Ishikawa (cell line): ENCODE results near the gene UST.

Source experiments
- CEBPB ChIP-seq: IDR thresholded peaks from 2 replicates; pipeline ENCODE4 v1.6.1; 2012
- CREB1 ChIP-seq: IDR thresholded peaks from 2 replicates; pipeline ENCODE4 v1.6.1; 2012; ENCODE audit warnings: low read depth
- EGR1 ChIP-seq: IDR thresholded peaks from 2 replicates; pipeline ENCODE4 v1.6.1; 2012
- EP300 ChIP-seq: IDR thresholded peaks from 2 replicates; pipeline ENCODE4 v1.6.1; 2012; ENCODE audit warnings: borderline replicate concordance
- FOXM1 ChIP-seq: IDR thresholded peaks from 2 replicates; pipeline ENCODE4 v1.6.1; 2012; ENCODE audit warnings: low read depth, borderline replicate concordance
- NFIC ChIP-seq: IDR thresholded peaks from 2 replicates; pipeline ENCODE4 v1.6.1; 2012
- RAD21 ChIP-seq: IDR thresholded peaks from 2 replicates; pipeline ENCODE4 v1.6.1; 2012; ENCODE audit warnings: low read depth
- TAF1 ChIP-seq: IDR thresholded peaks from 2 replicates; pipeline ENCODE4 v1.6.1; 2012; ENCODE audit warnings: low read depth, mild to moderate bottlenecking
- TCF12 ChIP-seq: IDR thresholded peaks from 2 replicates; pipeline ENCODE4 v1.6.1; 2012; ENCODE audit warnings: low read depth
- TEAD4 ChIP-seq: IDR thresholded peaks from 2 replicates; pipeline ENCODE4 v1.6.1; 2012
- YY1 ChIP-seq: IDR thresholded peaks from 2 replicates; pipeline ENCODE4 v1.6.1; 2012; ENCODE audit warnings: low read depth
- ZBTB7A ChIP-seq: IDR thresholded peaks from 2 replicates; pipeline ENCODE4 v1.6.1; 2012; ENCODE audit warnings: low read depth
- TF ChIP-seq, protein P1 (sequence below): IDR thresholded peaks from 2 replicates; pipeline ENCODE4 v1.6.1; 2012; ENCODE audit warnings: low read depth, mild to moderate bottlenecking
- TF ChIP-seq, protein P2 (sequence below): IDR thresholded peaks from 2 replicates; pipeline ENCODE4 v1.6.1; 2012
- TF ChIP-seq, protein P3 (sequence below): IDR thresholded peaks from 2 replicates; pipeline ENCODE4 v1.6.1; 2012

The UST gene

DNA sequence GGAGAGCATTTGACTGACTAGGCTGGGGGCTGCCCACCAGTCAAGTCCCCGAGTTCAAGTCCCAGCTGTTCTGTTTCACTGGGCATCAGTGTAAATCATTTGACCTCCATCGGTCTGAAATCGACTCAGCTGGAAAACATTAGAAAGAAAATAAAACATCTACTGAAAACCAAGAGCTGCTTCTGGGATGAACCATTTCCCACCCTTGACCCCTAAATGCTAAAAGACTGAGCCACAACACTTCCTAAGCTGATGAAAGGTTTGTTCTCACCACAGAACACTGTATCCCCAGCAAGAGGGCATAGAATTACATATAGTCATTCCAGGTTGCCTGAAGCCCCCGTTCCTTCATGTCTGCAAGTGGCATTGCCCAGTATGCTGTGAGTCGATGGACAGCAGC, 333.7 kb downstream of the UST start:
- TF ChIP-seq NFIC (no peak), EGR1 (no peak), TAF1 (no peak), ZBTB7A (no peak)

DNA sequence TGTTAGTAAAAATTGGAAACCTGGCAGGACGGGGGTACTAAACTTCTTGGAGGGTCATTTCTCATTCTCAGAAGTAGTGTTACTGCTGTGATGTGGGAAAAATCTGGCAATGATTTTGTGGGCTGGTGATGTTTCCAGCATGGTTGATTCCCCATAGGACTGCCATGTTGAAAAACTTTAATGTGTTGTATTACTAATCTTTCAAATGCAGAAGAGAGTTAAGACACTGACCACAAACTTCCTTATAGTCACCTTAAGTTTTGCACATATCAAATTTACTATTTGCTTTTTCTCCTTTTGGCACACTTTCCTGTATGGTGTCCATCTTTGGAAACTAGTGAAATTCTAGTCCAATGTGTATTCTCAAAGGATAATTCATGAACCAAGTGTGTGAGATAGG, 334.5 kb downstream of the UST start:
- TF ChIP-seq RAD21, result no peak
- TF ChIP-seq EGR1, result no peak
- no peak for TF ChIP-seq YY1
- TF ChIP-seq FOXM1, result no peak
- no peak for TF ChIP-seq CREB1
- TF ChIP-seq, protein P1, sequence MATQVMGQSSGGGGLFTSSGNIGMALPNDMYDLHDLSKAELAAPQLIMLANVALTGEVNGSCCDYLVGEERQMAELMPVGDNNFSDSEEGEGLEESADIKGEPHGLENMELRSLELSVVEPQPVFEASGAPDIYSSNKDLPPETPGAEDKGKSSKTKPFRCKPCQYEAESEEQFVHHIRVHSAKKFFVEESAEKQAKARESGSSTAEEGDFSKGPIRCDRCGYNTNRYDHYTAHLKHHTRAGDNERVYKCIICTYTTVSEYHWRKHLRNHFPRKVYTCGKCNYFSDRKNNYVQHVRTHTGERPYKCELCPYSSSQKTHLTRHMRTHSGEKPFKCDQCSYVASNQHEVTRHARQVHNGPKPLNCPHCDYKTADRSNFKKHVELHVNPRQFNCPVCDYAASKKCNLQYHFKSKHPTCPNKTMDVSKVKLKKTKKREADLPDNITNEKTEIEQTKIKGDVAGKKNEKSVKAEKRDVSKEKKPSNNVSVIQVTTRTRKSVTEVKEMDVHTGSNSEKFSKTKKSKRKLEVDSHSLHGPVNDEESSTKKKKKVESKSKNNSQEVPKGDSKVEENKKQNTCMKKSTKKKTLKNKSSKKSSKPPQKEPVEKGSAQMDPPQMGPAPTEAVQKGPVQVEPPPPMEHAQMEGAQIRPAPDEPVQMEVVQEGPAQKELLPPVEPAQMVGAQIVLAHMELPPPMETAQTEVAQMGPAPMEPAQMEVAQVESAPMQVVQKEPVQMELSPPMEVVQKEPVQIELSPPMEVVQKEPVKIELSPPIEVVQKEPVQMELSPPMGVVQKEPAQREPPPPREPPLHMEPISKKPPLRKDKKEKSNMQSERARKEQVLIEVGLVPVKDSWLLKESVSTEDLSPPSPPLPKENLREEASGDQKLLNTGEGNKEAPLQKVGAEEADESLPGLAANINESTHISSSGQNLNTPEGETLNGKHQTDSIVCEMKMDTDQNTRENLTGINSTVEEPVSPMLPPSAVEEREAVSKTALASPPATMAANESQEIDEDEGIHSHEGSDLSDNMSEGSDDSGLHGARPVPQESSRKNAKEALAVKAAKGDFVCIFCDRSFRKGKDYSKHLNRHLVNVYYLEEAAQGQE, result no peak
- TF ChIP-seq TCF12, result no peak
- TF ChIP-seq EP300, result no peak
- TF ChIP-seq, protein P2, sequence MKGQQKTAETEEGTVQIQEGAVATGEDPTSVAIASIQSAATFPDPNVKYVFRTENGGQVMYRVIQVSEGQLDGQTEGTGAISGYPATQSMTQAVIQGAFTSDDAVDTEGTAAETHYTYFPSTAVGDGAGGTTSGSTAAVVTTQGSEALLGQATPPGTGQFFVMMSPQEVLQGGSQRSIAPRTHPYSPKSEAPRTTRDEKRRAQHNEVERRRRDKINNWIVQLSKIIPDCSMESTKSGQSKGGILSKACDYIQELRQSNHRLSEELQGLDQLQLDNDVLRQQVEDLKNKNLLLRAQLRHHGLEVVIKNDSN, result no peak
- no peak for TF ChIP-seq ZBTB7A
- TF ChIP-seq NFIC, result no peak
- no peak for TF ChIP-seq TEAD4
- no peak for TF ChIP-seq TAF1

DNA sequence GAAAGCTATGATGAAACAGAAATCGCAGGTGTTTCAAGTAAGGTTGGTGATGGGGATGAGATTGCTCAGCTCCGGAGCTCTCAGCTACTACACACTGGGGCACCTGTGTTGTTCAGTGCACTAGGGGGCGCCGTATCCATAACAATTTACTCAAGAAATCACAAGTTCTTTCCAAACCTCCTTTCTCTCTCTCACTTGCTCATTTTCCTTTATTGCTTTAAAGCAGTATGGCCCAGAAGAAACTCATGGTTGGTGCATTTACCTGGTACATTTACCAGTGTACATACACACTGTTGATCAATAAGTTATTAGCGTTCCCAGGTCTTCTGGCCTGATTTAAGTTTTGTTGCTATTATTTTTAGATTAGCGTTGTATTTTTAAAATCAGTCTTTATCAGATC, 335.5 kb downstream of the UST start:
- no peak for TF ChIP-seq TCF12
- peak; percentile 84 for TF ChIP-seq RAD21

DNA sequence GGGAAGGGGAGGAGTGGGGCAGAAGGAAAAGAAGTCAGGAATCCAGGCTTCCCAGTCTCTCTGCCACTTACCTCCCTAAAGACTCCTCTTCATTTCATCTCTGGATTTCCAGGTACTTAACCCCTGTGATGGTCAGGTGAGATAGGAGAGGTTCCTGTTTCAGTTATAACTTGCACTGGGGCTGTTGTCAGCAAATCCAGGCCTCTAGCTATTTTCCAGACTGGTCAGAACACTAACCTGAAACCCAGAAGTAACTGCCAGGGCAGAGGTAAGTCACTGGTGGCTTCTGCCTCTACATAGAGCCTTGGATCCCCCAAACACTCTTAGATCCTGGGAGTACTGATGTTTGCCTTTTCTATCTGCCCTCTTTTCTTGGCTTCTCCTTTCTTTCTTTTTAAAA, 337.2 kb downstream of the UST start:
- TF ChIP-seq YY1 (no peak), ZBTB7A (no peak)

DNA sequence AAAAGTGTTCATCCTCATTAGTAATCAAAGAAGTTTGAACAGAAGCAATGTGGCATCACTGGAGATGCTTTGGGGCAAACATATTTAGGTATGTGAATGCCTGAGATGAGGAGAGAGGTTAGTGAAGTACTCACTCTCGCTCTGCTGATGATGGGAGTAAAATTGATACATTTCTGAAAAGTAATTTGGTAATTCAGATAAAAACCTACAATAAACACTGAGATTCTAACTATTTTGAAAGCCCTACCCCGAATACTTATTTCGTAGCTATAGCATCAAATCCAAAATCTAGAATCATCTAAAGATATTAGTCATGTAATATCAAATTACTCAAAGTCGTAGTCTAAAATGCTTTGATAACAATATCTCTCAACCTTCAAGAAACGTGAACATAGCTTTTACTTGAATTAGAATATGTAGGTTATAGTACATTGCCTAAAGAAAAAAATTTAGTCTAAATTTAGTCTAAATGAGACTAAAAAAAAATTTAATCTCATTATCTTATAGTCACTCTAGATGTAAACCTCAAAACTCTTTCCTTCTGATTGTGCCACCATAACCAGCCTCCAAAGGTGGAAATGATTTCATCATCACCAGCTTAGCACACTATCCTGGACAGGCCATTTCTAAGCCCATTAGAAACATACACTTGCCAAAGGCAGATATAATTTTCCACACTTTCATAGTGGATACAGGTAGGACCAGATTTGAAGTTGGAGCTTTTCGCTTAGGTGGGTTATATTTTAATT, 338.2 kb downstream of the UST start:
- TF ChIP-seq FOXM1 (no peak), YY1 (no peak), TCF12 (no peak), CEBPB (no peak), EP300 (no peak), TAF1 (no peak), EGR1 (no peak), RAD21 (no peak), CREB1 (no peak), TEAD4 (no peak), ZBTB7A (no peak), NFIC (no peak)
- TF ChIP-seq, protein P2, result no peak
- TF ChIP-seq, protein P1, result no peak
- TF ChIP-seq, protein P3, sequence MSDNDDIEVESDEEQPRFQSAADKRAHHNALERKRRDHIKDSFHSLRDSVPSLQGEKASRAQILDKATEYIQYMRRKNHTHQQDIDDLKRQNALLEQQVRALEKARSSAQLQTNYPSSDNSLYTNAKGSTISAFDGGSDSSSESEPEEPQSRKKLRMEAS, result no peak

DNA sequence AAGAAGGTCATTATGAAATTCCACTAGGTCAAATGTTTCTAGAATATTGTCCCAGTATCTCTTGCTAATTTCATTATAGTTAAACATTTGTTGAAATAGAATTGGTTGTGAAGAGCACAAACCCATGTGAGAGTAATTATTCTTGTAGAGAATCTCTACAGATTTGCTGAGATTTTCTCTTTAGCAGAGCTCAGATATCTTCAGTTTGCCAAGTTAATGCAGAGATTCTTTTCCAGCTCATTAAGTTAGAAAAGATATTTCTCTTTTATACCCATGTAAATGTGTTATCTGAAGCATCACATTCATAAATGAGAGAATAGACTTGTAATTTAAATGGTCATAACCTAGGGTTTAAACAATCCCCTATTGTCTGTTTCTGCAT, 338.7 kb downstream of the UST start:
- TF ChIP-seq YY1, result no peak

DNA sequence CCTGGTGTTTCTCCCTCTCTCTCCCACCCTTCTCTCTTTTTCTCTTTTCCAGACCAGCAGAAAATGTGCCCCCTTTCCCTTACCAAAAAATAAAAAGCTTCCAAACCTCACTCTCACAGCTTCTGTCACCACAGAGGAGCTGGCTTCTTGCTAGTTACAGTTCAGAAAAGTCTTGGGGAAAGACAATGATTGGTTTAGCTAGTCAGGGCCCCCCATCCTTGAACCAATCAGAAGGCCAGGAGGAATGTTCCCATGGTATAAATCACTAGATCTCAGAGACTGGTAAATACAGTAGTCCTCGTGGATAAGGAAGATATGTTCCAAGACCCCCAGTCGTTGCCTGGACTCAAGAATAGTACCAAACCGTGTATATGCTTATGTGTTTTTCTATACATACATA, 339.5 kb downstream of the UST start:
- TF ChIP-seq RAD21 (no peak), TCF12 (no peak), EP300 (no peak), YY1 (no peak), EGR1 (no peak), TEAD4 (no peak)
